GM23248 (cell line): ENCODE measurements around the gene TK1. TPM values are rescaled to one million over a fixed set of nuclear protein-coding genes. Genes with fewer than 3 reads are reported as not detected.

Source experiments
- DNase-seq: peaks from one replicate; pipeline ENCODE4 v3.0.0-alpha.2; 2015
- H2AFZ ChIP-seq: fragments of 200-600 bp; sonication (generic); 2 replicates; pipeline ENCODE4 v1.6.1; 2016; ENCODE audit warnings: antibody characterized with exemption
- H3F3A ChIP-seq: fragments of 200-600 bp; sonication (generic); 2 replicates; pipeline ENCODE4 v1.6.1; 2016; ENCODE audit warnings: mild to moderate bottlenecking, antibody characterized with exemption, mixed run types; ENCODE audit not compliant: insufficient read depth
- H3K27ac ChIP-seq: fragments of 200-600 bp; sonication (generic); 2 replicates; pipeline ENCODE4 v1.5.1; 2016; ENCODE audit warnings: mild to moderate bottlenecking
- H3K27me3 ChIP-seq: fragments of 200-600 bp; sonication (generic); replicated peaks from 2 replicates; pipeline ENCODE4 v1.6.1; 2016; ENCODE audit warnings: mild to moderate bottlenecking; ENCODE audit not compliant: insufficient read depth
- H3K36me3 ChIP-seq: fragments of 200-600 bp; sonication (generic); 2 replicates; pipeline ENCODE4 v1.6.1; 2016; ENCODE audit warnings: low read depth, mild to moderate bottlenecking
- H3K4me1 ChIP-seq: fragments of 200-600 bp; sonication (generic); 2 replicates; pipeline ENCODE4 v1.6.1; 2016; ENCODE audit warnings: mild to moderate bottlenecking; ENCODE audit not compliant: insufficient read depth
- H3K4me2 ChIP-seq: fragments of 200-600 bp; sonication (generic); one replicate; pipeline ENCODE4 v1.6.1; 2016; ENCODE audit warnings: mild to moderate bottlenecking; ENCODE audit not compliant: unreplicated experiment
- H3K4me3 ChIP-seq: fragments of 200-600 bp; sonication (generic); 2 replicates; pipeline ENCODE4 v1.5.1; 2016; ENCODE audit warnings: mild to moderate bottlenecking
- H3K79me2 ChIP-seq: fragments of 200-600 bp; sonication (generic); 2 replicates; pipeline ENCODE4 v1.6.1; 2016; ENCODE audit warnings: mild to moderate bottlenecking; ENCODE audit not compliant: insufficient read depth
- H3K9ac ChIP-seq: fragments of 200-600 bp; sonication (generic); 2 replicates; pipeline ENCODE4 v1.6.1; 2016; ENCODE audit warnings: mild to moderate bottlenecking
- H3K9me2 ChIP-seq: fragments of 200-600 bp; sonication (generic); 2 replicates; pipeline ENCODE4 v1.6.1; 2016; ENCODE audit warnings: mixed run types, mild to moderate bottlenecking, moderate library complexity; ENCODE audit not compliant: insufficient read depth
- H3K9me3 ChIP-seq: fragments of 200-600 bp; sonication (generic); one replicate; pipeline ENCODE4 v1.6.1; 2017; ENCODE audit warnings: low read depth
- H4K20me1 ChIP-seq: fragments of 200-600 bp; sonication (generic); 2 replicates; pipeline ENCODE4 v1.6.0; 2016; ENCODE audit not compliant: insufficient read depth
- EZH2 ChIP-seq: fragments of 200-600 bp; sonication (generic); IDR thresholded peaks from 2 replicates; pipeline ENCODE4 v1.6.1; 2018; ENCODE audit warnings: antibody characterized with exemption, mild to moderate bottlenecking; ENCODE audit not compliant: insufficient read depth, poor library complexity, severe bottlenecking
- EZH2phosphoT487 ChIP-seq: fragments of 200-600 bp; sonication (generic); IDR thresholded peaks from 2 replicates; pipeline ENCODE4 v1.6.1; 2018; ENCODE audit warnings: antibody characterized with exemption, moderate library complexity, mild to moderate bottlenecking, low read depth; ENCODE audit not compliant: insufficient read depth
- WGBS, 2 experiments: methylation state at CpG; one replicate each; pipeline ENCODE4 v1.1.6; 2015 to 2017; ENCODE audit warnings: low lambda C conversion rate in 2 of 2, low coverage in 1 of 2; ENCODE audit errors: missing lambda C conversion rate in 2 of 2; 5-methylcytosine and 5-hydroxymethylcytosine counted together
- in situ Hi-C: fragments of 300-500 bp; cut with MboI; formaldehyde crosslinking; loops from 2 replicates; pipeline ENCODE4 v1.15.0; 2020
- polyA plus RNA-seq: library from polyadenylated mRNA; unstranded; fragments of >200 nt; fragmentation: Nextera tagmentation; extraction: Ambion mirVana; gene quantifications from 2 replicates; pipeline ENCODE4 v1.2.1, GENCODE V29; 2016
- total RNA-seq: library from RNA; depleted of rRNA; stranded (reverse); fragments of >200 nt; shearing (Covaris generic); gene quantifications from 2 replicates; pipeline ENCODE4 v1.2.3, GENCODE V29; 2014

TK1 gene
- total and polyA plus RNA-seq, 2 experiments from 2014 or later = 79.4 to 84.5 TPM

- in situ Hi-C loops = no loop called here
- WGBS, 2 experiments = 1 to 3% methylated on average over 35 to 45 of the region's 84 CpGs
- H3K9ac ChIP-seq = peak within 1 kb of the TSS; percentile 22; the same call in 1 of the 2 replicates
Measured at GRCh38 chr17:78168242-78168902, 18.5 kb downstream of the TK1 start, which contains the start of gene SYNGR2. SYNGR2 (plus strand) TSS chr17:78168581; CDS start chr17:78168617, 36 bp downstream.

GRCh38 chr17:78166416-78166815 lies 20.4 kb downstream of the TK1 start:
- TF ChIP-seq EZH2phosphoT487 (no peak), EZH2 (no peak)
- H3K27me3 ChIP-seq = no peaks in the 10 kb centered on the region
- no peaks in the 10 kb centered on the region for H4K20me1 ChIP-seq
- H2AFZ ChIP-seq = no peak overlapping the region
- H3K9me3 ChIP-seq = no peaks in the 10 kb centered on the region
- no peaks in the 10 kb centered on the region for H3K9me2 ChIP-seq
- no peaks in the 10 kb centered on the region for H3K79me2 ChIP-seq
- no peaks in the 10 kb centered on the region for H3F3A ChIP-seq
- H3K27ac ChIP-seq = no peak overlapping the region
- no peak overlapping the region for H3K4me3 ChIP-seq
- H3K4me1 ChIP-seq = no peaks in the 10 kb centered on the region
- no peak for DNase-seq
- in situ Hi-C loops = no loop called here
- no peak overlapping the region for H3K9ac ChIP-seq
- H3K36me3 ChIP-seq = no peaks in the 10 kb centered on the region
- 38 to 53% methylated on average over 5 to 6 of the region's 6 CpGs for whole genome bisulfite sequencing, 2 experiments
- no peak overlapping the region for H3K4me2 ChIP-seq

More at GRCh38 chr17:78168242-78168902, 18.5 kb downstream of the TK1 start, which contains the start of gene SYNGR2:
- peak; percentile 66 for DNase-seq
- H3K9me3 ChIP-seq = no peaks in the 10 kb centered on the region
- H3F3A ChIP-seq = no peaks in the 10 kb centered on the region
- no peaks in the 10 kb centered on the region for H3K9me2 ChIP-seq
- H3K4me3 ChIP-seq = peak within 1 kb of the TSS; percentile 56
- H3K4me2 ChIP-seq = peak within 1 kb of the TSS; percentile 65
- H3K27ac ChIP-seq = no peak within 1 kb of the TSS
- no peak for TF ChIP-seq EZH2
- TF ChIP-seq EZH2phosphoT487 = no peak
- H3K4me1 ChIP-seq = no peaks in the 10 kb centered on the region
- H3K36me3 ChIP-seq = no peaks in the 10 kb centered on the region
- H4K20me1 ChIP-seq = no peaks in the 10 kb centered on the region
- H3K79me2 ChIP-seq = no peaks in the 10 kb centered on the region
- H3K27me3 ChIP-seq = no peaks in the 10 kb centered on the region
- H2AFZ ChIP-seq = peak within 1 kb of the TSS; percentile 51

GRCh38 chr17:78164748-78165607 lies 21.9 kb downstream of the TK1 start:
- Histone ChIP-seq H3K27me3 (no peaks in the 10 kb centered on the region), H3K27ac (no peak overlapping the region), H3K79me2 (no peaks in the 10 kb centered on the region), H3F3A (no peaks in the 10 kb centered on the region), H2AFZ (no peak overlapping the region), H3K9me2 (no peaks in the 10 kb centered on the region), H3K9ac (no peak overlapping the region), H4K20me1 (no peaks in the 10 kb centered on the region), H3K36me3 (no peaks in the 10 kb centered on the region), H3K4me1 (no peaks in the 10 kb centered on the region), H3K4me2 (no peak overlapping the region), H3K4me3 (no peak overlapping the region), H3K9me3 (no peaks in the 10 kb centered on the region)
- no peak for DNase-seq
- 92 to 94% methylated on average over 16 of the region's 16 CpGs for WGBS, 2 experiments
- in situ Hi-C loops = no loop called here
- no peak for TF ChIP-seq EZH2phosphoT487
- TF ChIP-seq EZH2 = no peak

GRCh38 chr17:78163881-78164747 lies 22.7 kb downstream of the TK1 start:
- in situ Hi-C loops = no loop called here
- Histone ChIP-seq H3F3A (no peaks in the 10 kb centered on the region), H2AFZ (no peak overlapping the region), H3K27ac (no peak overlapping the region), H3K9ac (no peak overlapping the region), H4K20me1 (no peaks in the 10 kb centered on the region), H3K4me3 (no peak overlapping the region), H3K36me3 (no peaks in the 10 kb centered on the region), H3K9me3 (no peaks in the 10 kb centered on the region), H3K4me1 (no peaks in the 10 kb centered on the region), H3K27me3 (no peaks in the 10 kb centered on the region), H3K9me2 (no peaks in the 10 kb centered on the region), H3K4me2 (no peak overlapping the region), H3K79me2 (no peaks in the 10 kb centered on the region)
- no peak for DNase-seq
- TF ChIP-seq EZH2 (no peak), EZH2phosphoT487 (no peak)
- 72 to 77% methylated on average over 20 to 22 of the region's 22 CpGs for WGBS, 2 experiments
